Ramos (cell line): Measurements from ENCODE around the gene DHX36.

Experiments used
- in situ Hi-C: fragments of 300-500 bp; cut with MboI; formaldehyde crosslinking; loops from one replicate; pipeline ENCODE4 v1.14.3; 2022; ENCODE audit warnings: low sequenced_read_pairs; ENCODE audit not compliant: unreplicated experiment

Gene DHX36

DNA sequence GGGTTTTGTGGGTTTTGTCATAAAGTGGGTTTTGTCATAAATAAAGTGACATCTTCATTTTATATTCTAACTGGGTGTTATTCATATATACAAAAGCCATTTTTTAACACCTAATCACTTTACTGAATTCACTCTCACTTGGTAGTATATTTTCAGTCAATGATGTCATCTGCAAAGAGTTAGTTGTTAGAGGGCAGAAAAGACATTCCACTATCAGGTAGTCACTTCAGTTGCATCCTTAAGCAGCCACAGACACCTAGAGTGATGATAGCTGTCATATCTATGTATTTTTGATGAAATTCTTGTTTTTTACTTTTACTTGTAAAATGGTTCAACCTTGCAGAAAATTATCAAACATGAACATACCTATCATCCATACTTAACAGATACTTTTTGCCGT lies 89.0 kb downstream of the DHX36 start:
- in situ Hi-C loops = no loop called here

DNA sequence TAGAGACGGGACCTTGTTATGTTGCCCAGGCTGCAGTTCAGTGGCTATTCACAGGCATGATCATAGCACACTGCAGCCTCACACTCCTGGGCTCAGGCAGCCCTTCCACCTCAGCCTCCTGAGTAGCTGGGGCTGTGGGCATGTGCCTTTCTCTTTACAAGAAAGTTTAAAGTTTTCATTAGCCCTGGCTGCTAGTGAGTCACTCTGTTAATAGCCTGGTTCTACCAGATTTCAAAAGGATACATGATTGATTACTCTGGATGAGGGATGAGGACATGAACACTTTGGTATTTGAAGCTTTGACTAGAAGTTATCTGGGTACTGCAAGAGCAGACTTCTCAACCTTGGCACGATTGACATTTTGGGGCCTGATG lies 95.1 kb downstream of the DHX36 start:
- in situ Hi-C loops = no loop called here

DNA sequence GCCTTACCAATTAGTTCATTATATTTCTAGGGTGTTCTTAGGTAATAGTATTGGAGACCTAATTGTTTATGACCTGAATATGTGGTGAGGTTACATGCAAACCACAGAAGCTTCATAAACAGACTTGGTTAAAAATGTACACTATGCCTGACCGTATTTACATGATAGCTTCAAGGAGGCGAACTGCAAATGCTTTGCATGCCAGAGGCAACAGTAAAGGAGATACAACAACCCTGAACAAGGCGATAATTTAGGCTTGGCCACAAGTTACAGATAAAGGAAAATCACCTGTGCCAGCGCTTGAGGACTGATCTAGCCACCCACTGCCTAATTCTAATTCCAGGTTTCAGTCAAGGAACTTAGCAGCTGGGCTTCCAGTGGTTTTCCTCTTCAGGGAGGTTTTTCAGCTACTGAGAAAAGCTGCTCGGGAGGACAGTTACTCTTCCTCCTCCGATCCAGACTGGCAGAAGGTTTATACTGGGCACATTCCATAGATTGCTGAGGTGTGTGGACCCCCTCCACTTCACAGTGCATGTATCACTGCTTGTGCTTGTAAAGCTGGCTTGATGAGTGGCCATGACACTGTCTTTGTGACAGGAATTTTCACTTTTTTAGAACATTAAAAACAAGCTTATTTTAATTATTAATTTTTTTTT lies 95.6 kb downstream of the DHX36 start:
- in situ Hi-C loops = no loop called here

GRCh38 chr3:154227531-154227930 lies 96.8 kb downstream of the DHX36 start:
- in situ Hi-C loops = no loop called here

GRCh38 chr3:154225536-154225935 lies 98.8 kb downstream of the DHX36 start:
- in situ Hi-C loops = no loop called here

- in situ Hi-C loops = no loop called here
These were observed 99.4 kb downstream of the DHX36 start for GRCh38 chr3:154224866-154225265.

DNA sequence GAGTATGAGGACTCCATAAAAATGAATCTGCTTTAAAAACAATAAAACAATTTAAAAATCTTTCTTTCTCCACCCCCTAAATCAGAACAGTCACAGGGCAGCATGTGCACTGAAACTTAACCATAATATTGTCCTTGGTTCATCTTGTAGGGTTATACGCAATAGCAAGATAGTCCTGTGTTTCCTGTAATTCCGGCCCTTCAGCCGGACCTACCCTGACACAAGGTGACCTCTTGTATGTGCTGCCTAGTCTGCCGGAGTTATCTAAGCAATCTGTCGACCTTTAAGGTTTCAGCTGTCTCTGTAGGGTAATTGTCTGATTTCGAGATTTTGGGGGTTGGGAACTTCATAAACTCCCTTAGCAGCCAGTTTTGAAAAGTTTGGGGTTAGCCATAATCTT lies 99.9 kb downstream of the DHX36 start:
- in situ Hi-C loops = no loop called here

GRCh38 chr3:154223519-154223918 lies 100.8 kb downstream of the DHX36 start:
- in situ Hi-C loops = no loop called here
